SW 1271 (cell line): Measurements from ENCODE around the gene GLI3.
"Not testable (repeated sequence)": the region's sequence is repeated elsewhere in the genome, so short reads cannot be mapped to it uniquely, and the experiment has no call there.

ENCODE experiments used
- DNase-seq, 2 experiments: peaks; one replicate each; lab custom pipeline; 2025; lab: John Stamatoyannopoulos, UW

Gene GLI3

GRCh38 chr7:42212541-42213090 is 24.4 kb downstream of the GLI3 start:
- DNase-seq, result no peak

- no peak for DNase-seq
Observed at GRCh38 chr7:42211938-42212337, 25.1 kb downstream of the GLI3 start.

GRCh38 chr7:42210779-42211178 is 26.2 kb downstream of the GLI3 start:
- DNase-seq, result no peak

GRCh38 chr7:42210333-42210732 is 26.7 kb downstream of the GLI3 start:
- no peak for DNase-seq

- DNase-seq, result not testable (repeated sequence)
Observed at GRCh38 chr7:42209085-42209484, 27.9 kb downstream of the GLI3 start.

GRCh38 chr7:42208572-42208971 is 28.4 kb downstream of the GLI3 start:
- no peak for DNase-seq

GRCh38 chr7:42207420-42207819 is 29.6 kb downstream of the GLI3 start:
- no peak for DNase-seq

GRCh38 chr7:42203336-42203735 is 33.7 kb downstream of the GLI3 start:
- no peak for DNase-seq

GRCh38 chr7:42202601-42203000 is 34.4 kb downstream of the GLI3 start:
- no peak for DNase-seq

GRCh38 chr7:42198974-42199668 is 37.9 kb downstream of the GLI3 start:
- no peak for DNase-seq

GRCh38 chr7:42198296-42198695 is 38.7 kb downstream of the GLI3 start:
- no peak for DNase-seq

- no peak for DNase-seq
Observed at GRCh38 chr7:42197451-42197850, 39.6 kb downstream of the GLI3 start.

- DNase-seq, result no peak
Observed at GRCh38 chr7:42194238-42194637, 42.8 kb downstream of the GLI3 start.

- DNase-seq, result no peak
Observed at GRCh38 chr7:42193471-42194129, 43.4 kb downstream of the GLI3 start.

GRCh38 chr7:42192851-42193461 is 44.1 kb downstream of the GLI3 start:
- no peak for DNase-seq

GRCh38 chr7:42192066-42192465 is 44.9 kb downstream of the GLI3 start:
- no peak for DNase-seq

- no peak for DNase-seq
Observed at GRCh38 chr7:42189535-42189934, 47.5 kb downstream of the GLI3 start.

- DNase-seq, result no peak
Observed at GRCh38 chr7:42186151-42186550, 50.9 kb downstream of the GLI3 start.

GRCh38 chr7:42185726-42186125 is 51.3 kb downstream of the GLI3 start:
- DNase-seq, result no peak

GRCh38 chr7:42183547-42183946 is 53.5 kb downstream of the GLI3 start:
- DNase-seq, result no peak

GRCh38 chr7:42181566-42181965 is 55.4 kb downstream of the GLI3 start:
- DNase-seq, result no peak

- DNase-seq, result no peak
Observed at GRCh38 chr7:42180806-42181205, 56.2 kb downstream of the GLI3 start.

- no peak for DNase-seq
Observed at GRCh38 chr7:42176724-42177101, 60.3 kb downstream of the GLI3 start.
